HL-60 (cell line): ENCODE data around the gene UNC5C.
"Not testable (repeated sequence)": the region's sequence is repeated elsewhere in the genome, so short reads cannot be mapped to it uniquely, and the experiment has no call there.

Source experiments
- DNase-seq, 2 experiments: peaks; one replicate each; pipeline ENCODE4 v3.0.0-alpha.2; 2010 to 2020; ENCODE audit warnings: low read depth in 1 of 2, low spot score in 1 of 2
- H3K27ac ChIP-seq: fragments of 250-450 bp; sonication (Bioruptor Pico); replicated peaks from 2 replicates; pipeline ENCODE4 v1.5.1; 2020; ENCODE audit warnings: mild to moderate bottlenecking, moderate library complexity
- H3K27me3 ChIP-seq: fragments of 250-450 bp; sonication (Bioruptor Pico); 2 replicates; pipeline ENCODE4 v1.5.1; 2021; ENCODE audit warnings: mild to moderate bottlenecking, moderate library complexity; ENCODE audit not compliant: insufficient read depth, poor library complexity, severe bottlenecking
- H3K4me3 ChIP-seq: replicated peaks from 2 replicates; pipeline ENCODE4 v1.5.1; 2011; ENCODE audit warnings: mild to moderate bottlenecking, control low read depth, low read length; ENCODE audit not compliant: insufficient read depth
- GABPA ChIP-seq: IDR thresholded peaks from 2 replicates; pipeline ENCODE4 v1.6.1; 2012; ENCODE audit warnings: low read depth
- POLR2AphosphoS5 ChIP-seq: IDR thresholded peaks from 2 replicates; pipeline ENCODE4 v1.6.1; 2012; ENCODE audit warnings: low read depth
- SPI1 ChIP-seq: IDR thresholded peaks from 2 replicates; pipeline ENCODE4 v1.6.1; 2012; ENCODE audit warnings: low read depth, mild to moderate bottlenecking, borderline replicate concordance
- TF ChIP-seq, protein P1 (sequence below): IDR thresholded peaks from 2 replicates; pipeline ENCODE4 v1.6.1; 2012; ENCODE audit warnings: low read depth; ENCODE audit not compliant: insufficient replicate concordance
- TF ChIP-seq, protein P2 (sequence below): IDR thresholded peaks from one replicate; pipeline ENCODE4 v1.5.1; 2011; ENCODE audit warnings: low read length, control low read depth, inconsistent platforms; ENCODE audit not compliant: insufficient read depth

UNC5C gene

GRCh38 chr4:95142932-95143331 is 405.8 kb downstream of the UNC5C start:
- peaks cover under 1% of the 10 kb centered on the region for H3K27me3 ChIP-seq
- TF ChIP-seq GABPA (no peak), SPI1 (no peak), POLR2AphosphoS5 (no peak)
- TF ChIP-seq, protein P1, sequence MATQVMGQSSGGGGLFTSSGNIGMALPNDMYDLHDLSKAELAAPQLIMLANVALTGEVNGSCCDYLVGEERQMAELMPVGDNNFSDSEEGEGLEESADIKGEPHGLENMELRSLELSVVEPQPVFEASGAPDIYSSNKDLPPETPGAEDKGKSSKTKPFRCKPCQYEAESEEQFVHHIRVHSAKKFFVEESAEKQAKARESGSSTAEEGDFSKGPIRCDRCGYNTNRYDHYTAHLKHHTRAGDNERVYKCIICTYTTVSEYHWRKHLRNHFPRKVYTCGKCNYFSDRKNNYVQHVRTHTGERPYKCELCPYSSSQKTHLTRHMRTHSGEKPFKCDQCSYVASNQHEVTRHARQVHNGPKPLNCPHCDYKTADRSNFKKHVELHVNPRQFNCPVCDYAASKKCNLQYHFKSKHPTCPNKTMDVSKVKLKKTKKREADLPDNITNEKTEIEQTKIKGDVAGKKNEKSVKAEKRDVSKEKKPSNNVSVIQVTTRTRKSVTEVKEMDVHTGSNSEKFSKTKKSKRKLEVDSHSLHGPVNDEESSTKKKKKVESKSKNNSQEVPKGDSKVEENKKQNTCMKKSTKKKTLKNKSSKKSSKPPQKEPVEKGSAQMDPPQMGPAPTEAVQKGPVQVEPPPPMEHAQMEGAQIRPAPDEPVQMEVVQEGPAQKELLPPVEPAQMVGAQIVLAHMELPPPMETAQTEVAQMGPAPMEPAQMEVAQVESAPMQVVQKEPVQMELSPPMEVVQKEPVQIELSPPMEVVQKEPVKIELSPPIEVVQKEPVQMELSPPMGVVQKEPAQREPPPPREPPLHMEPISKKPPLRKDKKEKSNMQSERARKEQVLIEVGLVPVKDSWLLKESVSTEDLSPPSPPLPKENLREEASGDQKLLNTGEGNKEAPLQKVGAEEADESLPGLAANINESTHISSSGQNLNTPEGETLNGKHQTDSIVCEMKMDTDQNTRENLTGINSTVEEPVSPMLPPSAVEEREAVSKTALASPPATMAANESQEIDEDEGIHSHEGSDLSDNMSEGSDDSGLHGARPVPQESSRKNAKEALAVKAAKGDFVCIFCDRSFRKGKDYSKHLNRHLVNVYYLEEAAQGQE = no peak
- TF ChIP-seq, protein P2, sequence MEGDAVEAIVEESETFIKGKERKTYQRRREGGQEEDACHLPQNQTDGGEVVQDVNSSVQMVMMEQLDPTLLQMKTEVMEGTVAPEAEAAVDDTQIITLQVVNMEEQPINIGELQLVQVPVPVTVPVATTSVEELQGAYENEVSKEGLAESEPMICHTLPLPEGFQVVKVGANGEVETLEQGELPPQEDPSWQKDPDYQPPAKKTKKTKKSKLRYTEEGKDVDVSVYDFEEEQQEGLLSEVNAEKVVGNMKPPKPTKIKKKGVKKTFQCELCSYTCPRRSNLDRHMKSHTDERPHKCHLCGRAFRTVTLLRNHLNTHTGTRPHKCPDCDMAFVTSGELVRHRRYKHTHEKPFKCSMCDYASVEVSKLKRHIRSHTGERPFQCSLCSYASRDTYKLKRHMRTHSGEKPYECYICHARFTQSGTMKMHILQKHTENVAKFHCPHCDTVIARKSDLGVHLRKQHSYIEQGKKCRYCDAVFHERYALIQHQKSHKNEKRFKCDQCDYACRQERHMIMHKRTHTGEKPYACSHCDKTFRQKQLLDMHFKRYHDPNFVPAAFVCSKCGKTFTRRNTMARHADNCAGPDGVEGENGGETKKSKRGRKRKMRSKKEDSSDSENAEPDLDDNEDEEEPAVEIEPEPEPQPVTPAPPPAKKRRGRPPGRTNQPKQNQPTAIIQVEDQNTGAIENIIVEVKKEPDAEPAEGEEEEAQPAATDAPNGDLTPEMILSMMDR = no peak
- H3K4me3 ChIP-seq = no peak overlapping the region
- DNase-seq = no peak
- H3K27ac ChIP-seq = no peak overlapping the region

- Histone ChIP-seq H3K4me3 (no peak overlapping the region), H3K27me3 (no peaks in the 10 kb centered on the region), H3K27ac (no peak overlapping the region)
- DNase-seq = no peak
- TF ChIP-seq SPI1 = no peak
- TF ChIP-seq, protein P2 = no peak
- no peak for TF ChIP-seq GABPA
- no peak for TF ChIP-seq POLR2AphosphoS5
- TF ChIP-seq, protein P1 = no peak
These were observed 407.4 kb downstream of the UNC5C start for GRCh38 chr4:95141361-95141760.

- DNase-seq, H3K4me3 ChIP-seq, H3K27ac ChIP-seq, H3K27me3 ChIP-seq: not testable (repeated sequence)
These were observed 409.3 kb downstream of the UNC5C start for GRCh38 chr4:95139424-95139823.

- not testable (repeated sequence) for H3K27ac ChIP-seq, DNase-seq, H3K27me3 ChIP-seq, H3K4me3 ChIP-seq
These were observed 414.8 kb downstream of the UNC5C start for GRCh38 chr4:95134016-95134415.

GRCh38 chr4:95129821-95130311 is 418.9 kb downstream of the UNC5C start:
- H3K27me3 ChIP-seq = no peaks in the 10 kb centered on the region
- H3K27ac ChIP-seq = no peak overlapping the region
- TF ChIP-seq SPI1 (no peak), POLR2AphosphoS5 (no peak), GABPA (no peak)
- TF ChIP-seq, protein P2 = no peak
- TF ChIP-seq, protein P1 = no peak
- H3K4me3 ChIP-seq = no peak overlapping the region
- DNase-seq = peak; percentile 34 to 53
